Gastroesophageal sphincter (tissue), 4 donors: Measurements from ENCODE around the gene VSIG10L. TPM values are rescaled to one million over a fixed set of nuclear protein-coding genes. Genes with fewer than 3 reads are reported as not detected.

Experiments used
- ATAC-seq: fragments of 150-250 bp; one replicate; pipeline ENCODE4 v1.9.1; 2016; ENCODE audit warnings: mild to moderate bottlenecking, moderate library complexity
- H3K27ac ChIP-seq, 4 donors: fragments of 200-600 bp; sonication (generic) in 3 of 4; 1 replicate in 3 of 4; 2 replicates in 1 of 4; pipeline ENCODE4 v1.5.1; 2016 to 2019
- H3K27me3 ChIP-seq: fragments of 200-600 bp; sonication (generic); one replicate; pipeline ENCODE4 v1.5.1; 2019
- H3K36me3 ChIP-seq, 2 donors: fragments of 200-600 bp; sonication (generic); one replicate each; pipeline ENCODE4 v1.5.1; 2019; ENCODE audit warnings: control low read depth in 1 of 2
- H3K4me1 ChIP-seq, 3 donors: fragments of 200-600 bp; sonication (generic); 1 replicate in 2 of 3; 2 replicates in 1 of 3; pipeline ENCODE4 v1.5.1; 2016 to 2019; ENCODE audit warnings: control low read depth in 2 of 3
- H3K4me3 ChIP-seq, 2 donors: fragments of 200-600 bp; sonication (generic); one replicate each; pipeline ENCODE4 v1.5.1; 2019; ENCODE audit warnings: mild to moderate bottlenecking in 1 of 2, moderate library complexity in 1 of 2
- H3K9me3 ChIP-seq, 3 donors: fragments of 200-600 bp; sonication (generic); one replicate each; pipeline ENCODE4 v1.5.1; 2017 to 2019; ENCODE audit warnings: control low read depth in 2 of 3
- CTCF ChIP-seq, 4 experiments: fragments of 200-600 bp in 2 of 4; fragments of 450-650 bp in 2 of 4; sonication (generic) in 1 of 4; IDR thresholded peaks; one replicate each; pipeline ENCODE4 v1.5.1; 2017 to 2019; ENCODE audit warnings: antibody characterized with exemption in 4 of 4, mild to moderate bottlenecking in 2 of 4, moderate library complexity in 2 of 4
- EP300 ChIP-seq: sonication (generic); formaldehyde crosslinking; IDR thresholded peaks from one replicate; pipeline ENCODE4 v1.6.1; 2017; ENCODE audit warnings: antibody characterized with exemption, mild to moderate bottlenecking
- POLR2A ChIP-seq, 2 donors: fragments of 450-650 bp; IDR thresholded peaks; one replicate each; pipeline ENCODE4 v1.6.1; 2017; ENCODE audit warnings: antibody characterized with exemption in 2 of 2, mild to moderate bottlenecking in 2 of 2, moderate library complexity in 1 of 2
- POLR2AphosphoS5 ChIP-seq: sonication (generic); formaldehyde crosslinking; IDR thresholded peaks from one replicate; pipeline ENCODE4 v1.6.1; 2017; ENCODE audit warnings: antibody characterized with exemption
- WGBS, 2 donors: methylation state at CpG; one replicate each; pipeline ENCODE4 v1.1.5; 2018; ENCODE audit warnings: low coverage in 1 of 2; 5-methylcytosine and 5-hydroxymethylcytosine counted together
- total RNA-seq, 4 donors: library from RNA; depleted of rRNA; stranded (reverse); fragments of >200 nt; gene quantifications; one replicate each; pipeline ENCODE4 v1.1.0, GENCODE V29; 2016

Gene VSIG10L
- total RNA-seq, 4 donors from 2014 or later = 1.5 to 3.6 (median 2.5) TPM

GRCh38 chr19:51372021-51372648, 30.2 kb upstream of the VSIG10L start:
- Histone ChIP-seq H3K9me3 (no peaks in the 10 kb centered on the region), H3K27me3 (no peaks in the 10 kb centered on the region), H3K4me1 (peaks cover 0 to 9% (median 5%) of the 10 kb centered on the region in 3 donors), H3K36me3 (no peaks in the 10 kb centered on the region), H3K27ac (no peak overlapping the region), H3K4me3 (no peak overlapping the region)
- no peak for ATAC-seq
- no CpG with 5 or more reads among the region's 18 CpGs for WGBS, 2 donors
- no peak for TF ChIP-seq POLR2AphosphoS5
- no peak for TF ChIP-seq EP300
- TF ChIP-seq CTCF (IDR thresholded peaks at IDR 0.05) = no peak
- TF ChIP-seq POLR2A (IDR thresholded peaks at IDR 0.05) = no peak

GRCh38 chr19:51371186-51371690, 29.3 kb upstream of the VSIG10L start:
- no peak overlapping the region for H3K27ac ChIP-seq
- no peak overlapping the region for H3K4me3 ChIP-seq
- H3K4me1 ChIP-seq = peaks cover 0 to 9% (median 5%) of the 10 kb centered on the region in 3 donors
- H3K27me3 ChIP-seq = no peaks in the 10 kb centered on the region
- TF ChIP-seq EP300 (no peak), POLR2AphosphoS5 (no peak), POLR2A (IDR thresholded peaks at IDR 0.05) (no peak), CTCF (IDR thresholded peaks at IDR 0.05) (no peak)
- WGBS, 2 donors = 60 to 100% methylated on average over 2 to 7 of the region's 8 CpGs
- no peaks in the 10 kb centered on the region for H3K9me3 ChIP-seq
- no peaks in the 10 kb centered on the region for H3K36me3 ChIP-seq
- ATAC-seq = no peak

- WGBS, 2 donors = 58 to 62% methylated on average over 3 to 4 of the region's 4 CpGs
- Histone ChIP-seq H3K27ac (no peak overlapping the region), H3K36me3 (no peaks in the 10 kb centered on the region), H3K4me3 (no peak overlapping the region), H3K9me3 (no peaks in the 10 kb centered on the region), H3K27me3 (no peaks in the 10 kb centered on the region), H3K4me1 (peaks cover 0 to 15% (median 8%) of the 10 kb centered on the region in 3 donors)
- TF ChIP-seq EP300 (no peak), POLR2A (IDR thresholded peaks at IDR 0.05) (no peak), POLR2AphosphoS5 (no peak), CTCF (IDR thresholded peaks at IDR 0.05) (no peak)
- no peak for ATAC-seq
These were observed 28.3 kb upstream of the VSIG10L start for GRCh38 chr19:51370230-51370629.

GRCh38 chr19:51368366-51369282, 26.7 kb upstream of the VSIG10L start, which contains the start of gene CLDND2:
CLDND2 (minus strand) TSS chr19:51369003; CDS start chr19:51368577, 426 bp downstream.
- Histone ChIP-seq H3K9me3 (no peaks in the 10 kb centered on the region), H3K27ac (peak within 1 kb of the TSS; percentile 7 to 98 (median 98)), H3K4me1 (peaks cover 0 to 31% (median 18%) of the 10 kb centered on the region in 3 donors), H3K27me3 (no peaks in the 10 kb centered on the region), H3K36me3 (no peaks in the 10 kb centered on the region), H3K4me3 (peak within 1 kb of the TSS; percentile 40 to 74)
- no peak for TF ChIP-seq POLR2A (IDR thresholded peaks at IDR 0.05)
- no peak for TF ChIP-seq EP300
- TF ChIP-seq POLR2AphosphoS5 = no peak
- WGBS, 2 donors = 89 to 92% methylated on average over 6 to 8 of the region's 23 CpGs
- no peak for ATAC-seq
